Measurements from ENCODE around the gene SLC40A1.

DNA sequence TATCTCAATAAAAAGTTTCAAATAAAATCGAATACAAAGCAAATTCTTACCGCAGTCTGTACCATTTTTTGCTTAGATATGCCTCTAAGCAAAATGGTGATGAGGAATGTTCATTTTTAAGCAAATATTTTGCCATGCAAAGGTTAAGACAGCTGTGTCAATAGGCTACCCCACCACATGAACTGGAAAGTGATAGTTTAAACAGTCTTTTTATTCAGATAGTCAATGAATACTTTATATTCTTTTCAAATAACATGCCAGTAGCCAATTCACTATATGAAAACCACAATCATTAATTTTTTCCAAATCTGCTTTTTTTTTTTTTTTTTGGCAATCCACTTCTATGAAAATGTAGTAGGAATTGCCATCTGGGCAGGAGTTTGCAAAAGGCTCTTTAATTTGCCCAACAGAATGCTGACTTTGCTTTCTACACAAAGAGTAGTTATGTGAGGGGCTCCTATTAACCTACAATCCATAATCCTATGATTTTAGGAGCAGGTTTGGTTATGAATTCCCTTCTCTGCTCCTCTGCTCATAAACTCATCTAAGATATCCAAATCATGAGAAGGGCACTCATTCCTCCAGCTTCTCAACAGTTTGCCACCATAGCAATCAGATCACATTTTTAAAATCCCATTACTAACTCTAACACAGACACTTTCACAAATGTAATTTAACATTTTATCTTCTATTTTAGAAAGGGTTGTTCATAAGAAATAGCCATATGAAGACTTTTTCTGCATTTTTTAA, 69.2 kb downstream of the SLC40A1 start:
- TF ChIP-seq, protein P1, sequence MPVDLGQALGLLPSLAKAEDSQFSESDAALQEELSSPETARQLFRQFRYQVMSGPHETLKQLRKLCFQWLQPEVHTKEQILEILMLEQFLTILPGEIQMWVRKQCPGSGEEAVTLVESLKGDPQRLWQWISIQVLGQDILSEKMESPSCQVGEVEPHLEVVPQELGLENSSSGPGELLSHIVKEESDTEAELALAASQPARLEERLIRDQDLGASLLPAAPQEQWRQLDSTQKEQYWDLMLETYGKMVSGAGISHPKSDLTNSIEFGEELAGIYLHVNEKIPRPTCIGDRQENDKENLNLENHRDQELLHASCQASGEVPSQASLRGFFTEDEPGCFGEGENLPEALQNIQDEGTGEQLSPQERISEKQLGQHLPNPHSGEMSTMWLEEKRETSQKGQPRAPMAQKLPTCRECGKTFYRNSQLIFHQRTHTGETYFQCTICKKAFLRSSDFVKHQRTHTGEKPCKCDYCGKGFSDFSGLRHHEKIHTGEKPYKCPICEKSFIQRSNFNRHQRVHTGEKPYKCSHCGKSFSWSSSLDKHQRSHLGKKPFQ (CRISPR knock-in tag; IDR thresholded peaks at IDR 0.05; ENCODE audit: insufficient replicate concordance) = no peak
- TF ChIP-seq TP53 (CRISPR knock-in tag; conservative IDR thresholded peaks at IDR 0.05) (no peak), ATF7 (IDR thresholded peaks at IDR 0.05) (no peak), ATF7 (CRISPR knock-in tag; IDR thresholded peaks at IDR 0.05) (no peak), MAZ (IDR thresholded peaks at IDR 0.05; ENCODE audit: borderline replicate concordance, low read depth, low read length) (no peak), MAZ (CRISPR knock-in tag; IDR thresholded peaks at IDR 0.05; ENCODE audit: low read depth) (no peak), MATR3 (CRISPR knock-in tag; IDR thresholded peaks at IDR 0.05) (no peak), CHD4 (IDR thresholded peaks at IDR 0.05; ENCODE audit: borderline replicate concordance, low read length) (no peak), SRF (IDR thresholded peaks at IDR 0.05; ENCODE audit: low read depth, low read length) (no peak)
- TF ChIP-seq, protein P2, sequence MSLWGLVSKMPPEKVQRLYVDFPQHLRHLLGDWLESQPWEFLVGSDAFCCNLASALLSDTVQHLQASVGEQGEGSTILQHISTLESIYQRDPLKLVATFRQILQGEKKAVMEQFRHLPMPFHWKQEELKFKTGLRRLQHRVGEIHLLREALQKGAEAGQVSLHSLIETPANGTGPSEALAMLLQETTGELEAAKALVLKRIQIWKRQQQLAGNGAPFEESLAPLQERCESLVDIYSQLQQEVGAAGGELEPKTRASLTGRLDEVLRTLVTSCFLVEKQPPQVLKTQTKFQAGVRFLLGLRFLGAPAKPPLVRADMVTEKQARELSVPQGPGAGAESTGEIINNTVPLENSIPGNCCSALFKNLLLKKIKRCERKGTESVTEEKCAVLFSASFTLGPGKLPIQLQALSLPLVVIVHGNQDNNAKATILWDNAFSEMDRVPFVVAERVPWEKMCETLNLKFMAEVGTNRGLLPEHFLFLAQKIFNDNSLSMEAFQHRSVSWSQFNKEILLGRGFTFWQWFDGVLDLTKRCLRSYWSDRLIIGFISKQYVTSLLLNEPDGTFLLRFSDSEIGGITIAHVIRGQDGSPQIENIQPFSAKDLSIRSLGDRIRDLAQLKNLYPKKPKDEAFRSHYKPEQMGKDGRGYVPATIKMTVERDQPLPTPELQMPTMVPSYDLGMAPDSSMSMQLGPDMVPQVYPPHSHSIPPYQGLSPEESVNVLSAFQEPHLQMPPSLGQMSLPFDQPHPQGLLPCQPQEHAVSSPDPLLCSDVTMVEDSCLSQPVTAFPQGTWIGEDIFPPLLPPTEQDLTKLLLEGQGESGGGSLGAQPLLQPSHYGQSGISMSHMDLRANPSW (CRISPR knock-in tag; IDR thresholded peaks at IDR 0.05; ENCODE audit: borderline replicate concordance) = no peak
- TF ChIP-seq, protein P3, sequence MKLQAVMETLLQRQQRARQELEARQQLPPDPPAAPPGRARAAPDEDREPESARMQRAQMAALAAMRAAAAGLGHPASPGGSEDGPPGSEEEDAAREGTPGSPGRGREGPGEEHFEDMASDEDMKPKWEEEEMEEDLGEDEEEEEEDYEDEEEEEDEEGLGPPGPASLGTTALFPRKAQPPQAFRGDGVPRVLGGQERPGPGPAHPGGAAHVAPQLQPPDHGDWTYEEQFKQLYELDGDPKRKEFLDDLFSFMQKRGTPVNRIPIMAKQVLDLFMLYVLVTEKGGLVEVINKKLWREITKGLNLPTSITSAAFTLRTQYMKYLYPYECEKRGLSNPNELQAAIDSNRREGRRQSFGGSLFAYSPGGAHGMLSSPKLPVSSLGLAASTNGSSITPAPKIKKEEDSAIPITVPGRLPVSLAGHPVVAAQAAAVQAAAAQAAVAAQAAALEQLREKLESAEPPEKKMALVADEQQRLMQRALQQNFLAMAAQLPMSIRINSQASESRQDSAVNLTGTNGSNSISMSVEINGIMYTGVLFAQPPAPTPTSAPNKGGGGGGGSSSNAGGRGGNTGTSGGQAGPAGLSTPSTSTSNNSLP (IDR thresholded peaks at IDR 0.05; ENCODE audit: low read depth, low read length) = no peak
- TF ChIP-seq, protein P4, sequence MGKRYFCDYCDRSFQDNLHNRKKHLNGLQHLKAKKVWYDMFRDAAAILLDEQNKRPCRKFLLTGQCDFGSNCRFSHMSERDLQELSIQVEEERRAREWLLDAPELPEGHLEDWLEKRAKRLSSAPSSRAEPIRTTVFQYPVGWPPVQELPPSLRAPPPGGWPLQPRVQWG (CRISPR knock-in tag; IDR thresholded peaks at IDR 0.05; ENCODE audit: borderline replicate concordance, low read depth) = no peak
- TF ChIP-seq, protein P5, sequence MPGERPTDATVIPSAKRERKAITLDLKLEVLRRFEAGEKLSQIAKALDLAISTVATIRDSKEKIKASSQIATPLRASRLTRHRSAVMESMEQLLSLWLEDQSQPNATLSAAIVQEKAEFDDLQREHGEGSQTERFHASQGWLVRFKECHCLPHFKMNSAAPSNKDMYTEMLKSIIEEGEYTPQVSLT (CRISPR knock-in tag; IDR thresholded peaks at IDR 0.05; ENCODE audit: borderline replicate concordance, low read depth) = no peak
